Epithelial cell of proximal tubule (primary cell): ENCODE measurements around the gene TXNDC9. TPM values are rescaled to one million over a fixed set of nuclear protein-coding genes. Genes with fewer than 3 reads are reported as not detected.

Experiments used
- DNase-seq: peaks from one replicate; pipeline ENCODE4 v3.0.0-alpha.2; 2011; ENCODE audit warnings: low read depth
- H3K4me3 ChIP-seq: 2 replicates; pipeline ENCODE4 v1.5.1; 2011; ENCODE audit warnings: low read depth, mild to moderate bottlenecking, low read length
- total RNA-seq: library from RNA; depleted of rRNA; stranded (reverse); fragments of >200 nt; gene quantifications from 2 replicates; pipeline ENCODE4 v1.2.3, GENCODE V29; 2015
- TF ChIP-seq, protein P1 (sequence below): conservative IDR thresholded peaks from 2 replicates; pipeline ENCODE4 v1.5.1; 2012; ENCODE audit warnings: low read depth, mild to moderate bottlenecking, low read length

TXNDC9 gene, protein sequence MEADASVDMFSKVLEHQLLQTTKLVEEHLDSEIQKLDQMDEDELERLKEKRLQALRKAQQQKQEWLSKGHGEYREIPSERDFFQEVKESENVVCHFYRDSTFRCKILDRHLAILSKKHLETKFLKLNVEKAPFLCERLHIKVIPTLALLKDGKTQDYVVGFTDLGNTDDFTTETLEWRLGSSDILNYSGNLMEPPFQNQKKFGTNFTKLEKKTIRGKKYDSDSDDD
- 53.6 and 73.6 TPM in 2 replicates for total RNA-seq

DNA sequence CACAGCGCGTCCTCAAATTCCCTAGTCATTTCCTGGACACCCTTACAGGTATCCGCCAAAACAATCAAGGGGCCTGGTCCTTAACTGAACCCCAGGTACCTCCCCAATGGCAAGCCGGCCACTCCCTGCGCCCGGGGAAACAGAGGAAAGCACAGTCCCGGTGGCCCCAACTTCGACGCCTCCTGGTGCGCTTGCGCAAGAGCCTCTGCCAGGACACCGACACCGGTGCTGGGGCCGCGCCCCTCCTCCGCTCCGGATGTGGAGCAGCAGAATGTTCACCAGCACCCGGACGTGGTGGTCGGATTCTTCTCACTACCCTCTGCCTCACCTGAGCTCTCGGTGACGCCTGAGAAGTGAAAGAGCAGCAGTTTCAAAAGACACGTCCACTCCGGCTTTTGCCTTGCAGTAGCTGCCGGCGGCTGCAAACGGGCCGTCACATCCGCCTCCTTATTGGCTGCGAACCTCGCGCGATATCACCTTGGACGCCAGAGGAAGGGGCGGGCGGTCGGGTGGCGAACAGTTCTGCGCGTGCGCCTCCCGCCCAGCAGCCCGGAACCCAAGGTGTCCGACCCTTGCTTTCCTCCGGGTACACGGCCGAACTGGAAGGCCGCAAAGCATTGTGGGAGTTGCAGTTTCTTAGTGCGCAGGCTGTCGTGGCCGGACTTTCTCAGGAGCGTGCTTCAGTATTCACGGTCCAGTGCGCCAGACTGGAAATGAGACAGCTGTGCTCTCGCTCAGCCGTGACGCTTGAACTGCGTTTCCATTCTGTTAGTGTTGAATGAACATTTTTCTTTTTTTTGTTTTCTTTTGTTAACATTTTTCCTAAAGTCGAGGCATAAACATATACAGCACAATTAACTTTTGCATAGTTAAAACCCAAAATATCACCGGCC, at the start of gene TXNDC9:
TSS of gene TXNDC9 (minus strand) at position 423 of the 893 bp plus-strand sequence. CDS start 3,123 bp downstream, outside the sequence.
- DNase-seq: peak; percentile 98
- peak within 1 kb of the TSS; percentile 79 for H3K4me3 ChIP-seq
- TF ChIP-seq, protein P1, sequence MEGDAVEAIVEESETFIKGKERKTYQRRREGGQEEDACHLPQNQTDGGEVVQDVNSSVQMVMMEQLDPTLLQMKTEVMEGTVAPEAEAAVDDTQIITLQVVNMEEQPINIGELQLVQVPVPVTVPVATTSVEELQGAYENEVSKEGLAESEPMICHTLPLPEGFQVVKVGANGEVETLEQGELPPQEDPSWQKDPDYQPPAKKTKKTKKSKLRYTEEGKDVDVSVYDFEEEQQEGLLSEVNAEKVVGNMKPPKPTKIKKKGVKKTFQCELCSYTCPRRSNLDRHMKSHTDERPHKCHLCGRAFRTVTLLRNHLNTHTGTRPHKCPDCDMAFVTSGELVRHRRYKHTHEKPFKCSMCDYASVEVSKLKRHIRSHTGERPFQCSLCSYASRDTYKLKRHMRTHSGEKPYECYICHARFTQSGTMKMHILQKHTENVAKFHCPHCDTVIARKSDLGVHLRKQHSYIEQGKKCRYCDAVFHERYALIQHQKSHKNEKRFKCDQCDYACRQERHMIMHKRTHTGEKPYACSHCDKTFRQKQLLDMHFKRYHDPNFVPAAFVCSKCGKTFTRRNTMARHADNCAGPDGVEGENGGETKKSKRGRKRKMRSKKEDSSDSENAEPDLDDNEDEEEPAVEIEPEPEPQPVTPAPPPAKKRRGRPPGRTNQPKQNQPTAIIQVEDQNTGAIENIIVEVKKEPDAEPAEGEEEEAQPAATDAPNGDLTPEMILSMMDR: no peak

DNA sequence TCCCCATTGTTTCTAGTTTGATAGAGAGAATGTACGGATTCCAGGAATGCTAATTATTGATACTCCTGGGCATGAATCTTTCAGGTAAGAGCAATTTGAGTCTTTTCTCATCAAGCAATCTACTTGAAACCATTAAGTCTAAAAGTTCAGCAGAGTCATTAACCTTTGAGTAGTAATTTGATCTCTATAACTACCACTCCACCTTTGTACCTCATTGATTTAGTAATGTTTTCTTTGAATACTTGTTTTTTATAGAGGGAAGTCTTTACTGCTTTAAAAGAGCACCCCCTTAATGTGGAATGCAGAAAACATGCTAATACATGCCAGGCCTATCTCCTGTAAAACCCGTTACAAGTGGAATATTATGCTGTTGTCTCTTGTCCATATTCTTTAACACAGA, 46.0 kb upstream of the TXNDC9 start:
- DNase-seq: no peak
- TF ChIP-seq, protein P1: no peak
- no peak overlapping the region for H3K4me3 ChIP-seq

DNA sequence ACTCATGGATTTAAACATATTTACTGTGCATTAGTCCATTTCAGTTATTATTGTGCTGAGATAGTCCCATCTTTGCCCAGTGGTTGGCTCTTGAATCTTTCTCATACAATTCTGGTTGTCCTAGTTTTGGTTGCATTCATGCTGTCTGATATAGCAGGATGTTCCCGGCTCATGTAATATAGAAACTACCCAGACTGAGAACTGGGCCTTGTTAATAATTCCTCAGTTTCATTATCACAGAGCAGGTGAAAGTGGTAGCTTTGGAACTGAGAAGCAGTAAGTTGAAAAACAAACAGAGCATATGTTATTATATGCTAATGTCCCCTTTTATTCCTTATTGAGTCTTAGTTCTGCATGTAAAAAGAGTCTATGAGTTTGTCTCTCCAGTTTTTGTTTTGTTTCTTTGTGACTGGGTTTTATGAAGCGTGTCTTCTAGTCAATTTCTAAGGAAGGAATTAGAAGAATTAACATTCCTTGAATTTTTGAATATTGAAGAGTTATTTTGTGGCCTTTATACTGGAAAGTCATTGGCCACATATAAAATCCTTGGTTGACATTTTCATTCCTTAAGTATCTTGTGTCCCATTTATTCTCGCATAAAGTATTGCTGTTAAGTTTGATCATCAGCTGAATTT, 44.4 kb upstream of the TXNDC9 start:
- no peak overlapping the region for H3K4me3 ChIP-seq
- peak; percentile 56 for DNase-seq
- TF ChIP-seq, protein P1: no peak

DNA sequence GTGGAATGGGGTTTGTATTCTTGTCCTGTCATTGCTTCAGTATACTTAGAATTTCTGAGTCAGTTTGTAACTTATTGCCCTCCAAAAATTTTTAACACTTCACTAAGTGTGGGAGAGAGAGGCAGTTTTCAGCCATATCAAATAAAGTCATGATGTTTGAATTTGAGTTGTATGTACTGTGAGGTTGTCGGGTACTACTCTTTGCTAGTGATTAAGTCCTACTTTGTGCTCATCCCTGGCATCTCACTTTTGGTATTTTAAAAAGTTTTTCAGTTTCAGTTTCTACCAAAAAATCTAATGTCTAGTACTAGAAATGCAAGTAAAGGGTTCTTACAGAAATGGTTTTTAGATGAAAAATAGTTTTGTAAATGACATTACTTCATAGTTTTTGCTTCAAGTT, 41.7 kb upstream of the TXNDC9 start:
- TF ChIP-seq, protein P1: no peak
- no peak overlapping the region for H3K4me3 ChIP-seq
- no peak for DNase-seq

DNA sequence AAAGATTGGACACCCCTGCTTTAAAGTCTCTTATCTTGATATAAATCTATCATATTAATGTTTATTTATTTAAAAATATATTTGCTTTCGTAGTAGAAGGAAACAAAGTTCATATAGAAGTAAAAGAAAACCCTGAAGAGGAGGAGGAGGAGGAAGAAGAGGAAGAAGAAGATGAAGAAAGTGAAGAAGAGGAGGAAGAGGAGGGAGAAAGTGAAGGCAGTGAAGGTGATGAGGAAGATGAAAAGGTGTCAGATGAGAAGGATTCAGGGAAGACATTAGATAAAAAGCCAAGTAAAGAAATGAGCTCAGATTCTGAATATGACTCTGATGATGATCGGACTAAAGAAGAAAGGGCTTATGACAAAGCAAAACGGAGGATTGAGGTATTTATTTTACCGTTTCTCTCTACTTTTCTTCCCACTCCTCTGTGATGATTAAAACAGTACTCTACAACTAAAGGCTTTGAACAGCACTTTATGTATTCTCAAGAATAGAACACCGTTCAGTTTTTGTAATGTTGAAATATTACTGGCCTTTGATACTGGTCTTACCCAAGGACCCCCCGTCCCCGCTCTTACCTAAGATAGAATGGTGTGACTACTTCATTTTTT, 40.2 kb upstream of the TXNDC9 start:
- TF ChIP-seq, protein P1: no peak
- no peak overlapping the region for H3K4me3 ChIP-seq
- no peak for DNase-seq

DNA sequence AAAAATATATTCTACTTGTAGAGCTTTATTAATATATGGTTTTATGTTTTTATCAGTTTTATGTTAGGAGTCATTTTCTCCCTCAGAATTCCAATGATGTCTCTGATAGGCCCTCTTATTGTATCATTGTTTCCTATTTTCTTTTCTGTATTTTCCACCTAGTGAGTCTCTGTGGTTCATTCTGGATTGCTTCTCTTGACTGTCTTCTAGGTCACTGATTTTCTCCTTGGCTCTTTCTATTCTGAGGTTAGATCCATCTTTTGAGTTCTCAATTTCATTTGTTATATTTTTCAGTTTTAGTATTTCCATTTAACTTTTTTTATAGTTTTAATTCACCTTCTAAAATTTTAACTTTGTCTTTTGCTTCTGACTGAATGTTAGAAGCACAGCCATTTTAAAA, 38.6 kb upstream of the TXNDC9 start:
- no peak overlapping the region for H3K4me3 ChIP-seq
- TF ChIP-seq, protein P1: no peak
- no peak for DNase-seq
